Body of pancreas (tissue), 4 donors: Measurements from ENCODE around the gene RIPK4. TPM values are rescaled to one million over a fixed set of nuclear protein-coding genes. Genes with fewer than 3 reads are reported as not detected.
"Not testable (repeated sequence)": the region's sequence is repeated elsewhere in the genome, so short reads cannot be mapped to it uniquely, and the experiment has no call there.

ENCODE experiments used
- ATAC-seq: fragments of 150-250 bp; one replicate; pipeline ENCODE4 v1.9.1; 2016
- DNase-seq, 4 donors: peaks; one replicate each; pipeline ENCODE4 v3.0.0-alpha.2; 2019
- H3K27ac ChIP-seq, 4 donors: fragments of 200-600 bp; sonication (generic); 1 replicate in 3 of 4; 2 replicates in 1 of 4; pipeline versions ENCODE4 v1.5.1 to v1.6.1; 2016 to 2019; ENCODE audit warnings: mild to moderate bottlenecking in 1 of 4, mixed read lengths in 1 of 4, moderate library complexity in 1 of 4
- H3K27me3 ChIP-seq, 2 donors: fragments of 200-600 bp; sonication (generic); one replicate each; pipeline ENCODE4 v1.6.0; 2016; ENCODE audit warnings: mild to moderate bottlenecking in 1 of 2
- H3K36me3 ChIP-seq, 2 donors: fragments of 200-600 bp; sonication (generic); replicated peaks in 1 of 2; 2 replicates each; pipeline ENCODE4 v1.5.1; 2016; ENCODE audit warnings: low read depth in 2 of 2; ENCODE audit not compliant: insufficient read depth in 1 of 2
- H3K4me1 ChIP-seq: fragments of 200-600 bp; sonication (generic); one replicate; pipeline ENCODE4 v1.6.0; 2016
- H3K4me3 ChIP-seq, 2 donors: fragments of 200-600 bp; sonication (generic); 1 replicate in 1 of 2; 2 replicates in 1 of 2; pipeline ENCODE4 v1.5.1; 2016 to 2019
- H3K9me3 ChIP-seq, 3 donors: fragments of 200-600 bp; sonication (generic); 1 replicate in 2 of 3; 2 replicates in 1 of 3; pipeline ENCODE4 v1.5.1; 2016
- CTCF ChIP-seq, 7 experiments: fragments of 450-650 bp in 4 of 7; fragments of 200-600 bp in 3 of 7; sonication (generic) in 3 of 7; IDR thresholded peaks; one replicate each; pipeline ENCODE4 v1.5.1; 2016 to 2019; ENCODE audit warnings: antibody characterized with exemption in 7 of 7
- POLR2A ChIP-seq, 3 donors: fragments of 450-650 bp; IDR thresholded peaks; one replicate each; pipeline ENCODE4 v1.6.1; 2016; ENCODE audit warnings: antibody characterized with exemption in 3 of 3, mild to moderate bottlenecking in 2 of 3
- WGBS, 2 donors: methylation state at CpG; one replicate each; pipeline ENCODE4 v1.1.5; 2017; 5-methylcytosine and 5-hydroxymethylcytosine counted together
- intact Hi-C: fragments of 100-400 bp; cut with DNase I; formaldehyde crosslinking; loops from one replicate; pipeline ENCODE4 v1.15.1; 2023
- total RNA-seq, 2 donors: library from RNA; depleted of rRNA; stranded (reverse); fragments of >200 nt; gene quantifications; one replicate each; pipeline ENCODE4 v1.1.0, GENCODE V29; 2016

Gene RIPK4
- total RNA-seq, 2 donors from 2014 or later: 14.5 to 18.1 TPM

GRCh38 chr21:41726058-41726558 lies 40.7 kb downstream of the RIPK4 start:
- Histone ChIP-seq H3K36me3 (no peaks in the 10 kb centered on the region), H3K27me3 (no peaks in the 10 kb centered on the region), H3K9me3 (no peaks in the 10 kb centered on the region), H3K4me1 (peaks cover 19% of the 10 kb centered on the region), H3K27ac (no peak overlapping the region), H3K4me3 (no peak overlapping the region)
- no peak for DNase-seq
- TF ChIP-seq POLR2A (IDR thresholded peaks at IDR 0.05): no peak
- no peak for TF ChIP-seq CTCF (IDR thresholded peaks at IDR 0.05)
- no peak for ATAC-seq
- intact Hi-C loops: no loop called here
- 88 to 97% methylated on average over 10 to 19 of the region's 19 CpGs for WGBS, 2 donors

- Histone ChIP-seq H3K9me3 (no peaks in the 10 kb centered on the region), H3K4me3 (no peak overlapping the region), H3K4me1 (peaks cover 19% of the 10 kb centered on the region), H3K27me3 (no peaks in the 10 kb centered on the region), H3K36me3 (no peaks in the 10 kb centered on the region), H3K27ac (no peak overlapping the region)
- 68 to 77% methylated on average over 12 to 32 of the region's 33 CpGs for WGBS, 2 donors
- TF ChIP-seq POLR2A (IDR thresholded peaks at IDR 0.05) (no peak), CTCF (IDR thresholded peaks at IDR 0.05) (no peak)
- no peak for ATAC-seq
- intact Hi-C loops: no loop called here
- no peak for DNase-seq
Observed at GRCh38 chr21:41725421-41726031, 41.3 kb downstream of the RIPK4 start.

GRCh38 chr21:41723835-41724234 lies 43.0 kb downstream of the RIPK4 start:
- H3K36me3 ChIP-seq, intact Hi-C loops, H3K9me3 ChIP-seq, DNase-seq, H3K27ac ChIP-seq, H3K27me3 ChIP-seq, ATAC-seq, H3K4me3 ChIP-seq: not testable (repeated sequence)
- 81 to 87% methylated on average over 7 to 9 of the region's 9 CpGs for WGBS, 2 donors
- peaks cover 13% of the 10 kb centered on the region for H3K4me1 ChIP-seq

- intact Hi-C loops: no loop called here
- H3K9me3 ChIP-seq: no peaks in the 10 kb centered on the region
- no peaks in the 10 kb centered on the region for H3K27me3 ChIP-seq
- H3K4me3 ChIP-seq: no peak overlapping the region
- H3K36me3 ChIP-seq: no peaks in the 10 kb centered on the region
- TF ChIP-seq CTCF (IDR thresholded peaks at IDR 0.05) (no peak), POLR2A (IDR thresholded peaks at IDR 0.05) (no peak)
- peaks cover 8% of the 10 kb centered on the region for H3K4me1 ChIP-seq
- DNase-seq: no peak
- no peak overlapping the region for H3K27ac ChIP-seq
- WGBS, 2 donors: 85% methylated on average over 19 of the region's 20 CpGs
- no peak for ATAC-seq
Observed at GRCh38 chr21:41722052-41723018, 44.5 kb downstream of the RIPK4 start.

GRCh38 chr21:41720250-41720649 lies 46.6 kb downstream of the RIPK4 start:
- H3K27ac ChIP-seq: no peak overlapping the region
- no peak for DNase-seq
- H3K4me3 ChIP-seq: no peak overlapping the region
- TF ChIP-seq CTCF (IDR thresholded peaks at IDR 0.05): no peak
- TF ChIP-seq POLR2A (IDR thresholded peaks at IDR 0.05): no peak
- H3K9me3 ChIP-seq: no peaks in the 10 kb centered on the region
- no peaks in the 10 kb centered on the region for H3K36me3 ChIP-seq
- H3K27me3 ChIP-seq: no peaks in the 10 kb centered on the region
- peaks cover 12% of the 10 kb centered on the region for H3K4me1 ChIP-seq
- intact Hi-C loops: no loop called here
- ATAC-seq: no peak
- WGBS, 2 donors: 93 to 96% methylated on average over 2 of the region's 2 CpGs
